ENCODE results near the gene COX4I1. TPM values are rescaled to one million over a fixed set of nuclear protein-coding genes. Genes with fewer than 3 reads are reported as not detected.

Gene COX4I1
- total RNA-seq, 1 donor from 2014 or later = 430 TPM

GRCh38 chr16:85785927-85786326, 13.6 kb upstream of the COX4I1 start:
- intact Hi-C loops (cut with DNase I) = no loop called here
- no peaks in the 10 kb centered on the region for H3K27me3 ChIP-seq
- H3K4me1 ChIP-seq = no peaks in the 10 kb centered on the region
- no peak for DNase-seq (ENCODE audit: extremely low spot score in 2 of 2)
- H3K4me3 ChIP-seq = no peak overlapping the region
- peaks cover 0 to 31% of the 10 kb centered on the region in 2 donors for H3K36me3 ChIP-seq
- TF ChIP-seq CTCF (IDR thresholded peaks at IDR 0.05) (no peak), POLR2AphosphoS5 (IDR thresholded peaks at IDR 0.05; ENCODE audit: insufficient read depth in 1 of 2, low read depth in 1 of 2) (no peak), POLR2A (IDR thresholded peaks at IDR 0.05) (no peak)
- no peaks in the 10 kb centered on the region for H3K9me3 ChIP-seq
- no peak overlapping the region for H3K27ac ChIP-seq

- TF ChIP-seq POLR2A (IDR thresholded peaks at IDR 0.05) = no peak
- no peaks in the 10 kb centered on the region for H3K27me3 ChIP-seq
- H3K4me1 ChIP-seq = no peaks in the 10 kb centered on the region
- intact Hi-C loops (cut with DNase I) = no loop called here
- H3K4me3 ChIP-seq = no peak overlapping the region
- H3K27ac ChIP-seq = no peak overlapping the region
- peaks cover 0 to 31% of the 10 kb centered on the region in 2 donors for H3K36me3 ChIP-seq
- H3K9me3 ChIP-seq = no peaks in the 10 kb centered on the region
- DNase-seq (ENCODE audit: extremely low spot score in 2 of 2) = no peak
Observed at GRCh38 chr16:85788819-85789218, 10.7 kb upstream of the COX4I1 start.

- Histone ChIP-seq H3K27ac (no peak overlapping the region), H3K36me3 (peaks cover 0 to 27% of the 10 kb centered on the region in 2 donors), H3K27me3 (no peaks in the 10 kb centered on the region), H3K9me3 (no peaks in the 10 kb centered on the region), H3K4me3 (no peak overlapping the region), H3K4me1 (no peaks in the 10 kb centered on the region)
- no peak for DNase-seq (ENCODE audit: extremely low spot score in 2 of 2)
- intact Hi-C loops (cut with DNase I) = no loop called here
- TF ChIP-seq POLR2A (IDR thresholded peaks at IDR 0.05) (no peak), POLR2AphosphoS5 (IDR thresholded peaks at IDR 0.05; ENCODE audit: insufficient read depth in 1 of 2, low read depth in 1 of 2) (no peak), CTCF (IDR thresholded peaks at IDR 0.05) (no peak)
Observed at GRCh38 chr16:85789773-85790172, 9.7 kb upstream of the COX4I1 start.

- Histone ChIP-seq H3K9me3 (no peaks in the 10 kb centered on the region), H3K27me3 (no peaks in the 10 kb centered on the region), H3K4me3 (no peak overlapping the region), H3K27ac (no peak overlapping the region), H3K36me3 (no peaks in the 10 kb centered on the region), H3K4me1 (peaks cover 16% of the 10 kb centered on the region)
- DNase-seq (ENCODE audit: extremely low spot score in 2 of 2) = no peak
- TF ChIP-seq CTCF (IDR thresholded peaks at IDR 0.05) (no peak), POLR2A (IDR thresholded peaks at IDR 0.05) (no peak), POLR2AphosphoS5 (IDR thresholded peaks at IDR 0.05; ENCODE audit: insufficient read depth in 1 of 2, low read depth in 1 of 2) (no peak)
- intact Hi-C loops (cut with DNase I) = no loop called here
Observed at GRCh38 chr16:85793662-85794298, 5.7 kb upstream of the COX4I1 start.

GRCh38 chr16:85794696-85795095, 4.8 kb upstream of the COX4I1 start:
- H3K27me3 ChIP-seq = no peaks in the 10 kb centered on the region
- no peaks in the 10 kb centered on the region for H3K9me3 ChIP-seq
- H3K36me3 ChIP-seq = no peaks in the 10 kb centered on the region
- intact Hi-C loops (cut with DNase I) = no loop called here
- no peak overlapping the region for H3K4me3 ChIP-seq
- TF ChIP-seq CTCF (IDR thresholded peaks at IDR 0.05) = no peak
- TF ChIP-seq POLR2AphosphoS5 (IDR thresholded peaks at IDR 0.05; ENCODE audit: insufficient read depth in 1 of 2, low read depth in 1 of 2) = no peak
- no peak for TF ChIP-seq POLR2A (IDR thresholded peaks at IDR 0.05)
- DNase-seq (ENCODE audit: extremely low spot score in 2 of 2) = no peak
- peaks cover 17% of the 10 kb centered on the region for H3K4me1 ChIP-seq
- no peak overlapping the region for H3K27ac ChIP-seq
